HCT116 (cell line): ENCODE results near the gene SGIP1. TPM values are rescaled to one million over a fixed set of nuclear protein-coding genes. Genes with fewer than 3 reads are reported as not detected.

Experiments used
- ATAC-seq: fragments of 200-7000 bp; cut with Tn5 transposase; 2 replicates; pipeline ENCODE4 v1.9.1; 2020; ENCODE audit warnings: mild to moderate bottlenecking, moderate library complexity
- BruUV-seq: library from RNA; stranded (reverse); fragments of 400-500 nt; replicated peaks from 2 replicates; lab custom pipeline; 2021; lab: Mats Ljungman, UMichigan
- CTCF ChIA-PET: fragments of 300-600 bp; sonication (Branson Sonifier 250); formaldehyde crosslinking; loops from one replicate; lab custom pipeline; 2021; ENCODE audit warnings: antibody characterized with exemption; lab: Charles Lee
- POLR2A ChIA-PET: fragments of 300-600, 350-600 bp; sonication (Branson Sonifier 250); formaldehyde crosslinking; loops from one replicate; lab custom pipeline; 2021; ENCODE audit warnings: antibody characterized with exemption; lab: Charles Lee
- RAD21 ChIA-PET, 2 experiments: fragments of 300-600 bp; sonication (Branson Sonifier 250); formaldehyde crosslinking; loops; one replicate each; lab custom pipeline; 2023; ENCODE audit warnings: low total read pairs in 2 of 2; ENCODE audit not compliant: uncharacterized antibody in 2 of 2, unreplicated experiment in 2 of 2, low non-redundant PET in 1 of 2; lab: Charles Lee
- DNase-seq: peaks from one replicate; pipeline ENCODE4 v3.0.0-alpha.2; 2010; ENCODE audit warnings: low read depth, low spot score
- H2AFZ ChIP-seq: fragments of 200-600 bp; shearing (Covaris generic), sonication (generic); 2 replicates; pipeline ENCODE4 v1.6.1; 2017; ENCODE audit warnings: low read depth, mixed run types, mixed read lengths, antibody characterized with exemption, low read length; ENCODE audit not compliant: poor library complexity, severe bottlenecking
- H3K27ac ChIP-seq: 2 replicates; pipeline ENCODE4 v1.5.1; 2012; ENCODE audit warnings: low read depth, low read length
- H3K27me3 ChIP-seq: fragments of 200-600 bp; sonication (generic); 2 replicates; pipeline ENCODE4 v1.6.1; 2016; ENCODE audit warnings: mixed run types, low read length, mixed read lengths; ENCODE audit not compliant: insufficient read depth
- H3K36me3 ChIP-seq, 2 experiments: fragments of 200-500 bp in 1 of 2; fragments of 200-600 bp in 1 of 2; sonication (Bioruptor generic) in 1 of 2; sonication (generic) in 1 of 2; 2 replicates each; pipeline versions ENCODE4 v1.5.1 to v1.6.1; 2014 to 2016; ENCODE audit warnings: low read length in 2 of 2, inconsistent platforms in 1 of 2, mixed read lengths in 1 of 2, mixed run types in 1 of 2; ENCODE audit not compliant: insufficient read depth in 2 of 2, control insufficient read depth in 1 of 2
- H3K4me1 ChIP-seq, 2 experiments: fragments of 200-600 bp in 1 of 2; sonication (generic) in 1 of 2; 2 replicates each; pipeline versions ENCODE4 v1.5.1 to v1.6.1; 2012 to 2017; ENCODE audit warnings: low read length in 2 of 2, inconsistent platforms in 1 of 2, mild to moderate bottlenecking in 1 of 2, mixed read lengths in 1 of 2, mixed run types in 1 of 2, moderate library complexity in 1 of 2; ENCODE audit not compliant: insufficient read depth in 2 of 2, control insufficient read depth in 1 of 2
- H3K4me2 ChIP-seq: fragments of 200-600 bp; sonication (generic); 2 replicates; pipeline ENCODE4 v1.6.1; 2017; ENCODE audit warnings: mixed run types, low read length, mixed read lengths
- H3K4me3 ChIP-seq, 2 experiments: fragments of 200-600 bp in 1 of 2; sonication (generic) in 1 of 2; replicated peaks in 1 of 2; 2 replicates each; pipeline ENCODE4 v1.5.1; 2011 to 2016; ENCODE audit warnings: low read length in 2 of 2, control low read depth in 1 of 2, low read depth in 1 of 2, mild to moderate bottlenecking in 1 of 2, mixed read lengths in 1 of 2, mixed run types in 1 of 2
- H3K79me2 ChIP-seq: fragments of 200-600 bp; sonication (generic); 2 replicates; pipeline ENCODE4 v1.6.1; 2017; ENCODE audit warnings: mild to moderate bottlenecking, mixed run types, low read length, moderate library complexity, mixed read lengths; ENCODE audit not compliant: insufficient read depth
- H3K9ac ChIP-seq: fragments of 200-600 bp; sonication (generic); 2 replicates; pipeline ENCODE4 v1.6.1; 2016; ENCODE audit warnings: low read length, mixed read lengths
- H3K9me2 ChIP-seq: fragments of 200-600 bp; sonication (generic), shearing (Covaris generic); 2 replicates; pipeline ENCODE4 v1.6.1; 2017; ENCODE audit warnings: mixed run types, mild to moderate bottlenecking, moderate library complexity; ENCODE audit not compliant: insufficient read depth
- H3K9me3 ChIP-seq, 2 experiments: fragments of 200-500 bp in 1 of 2; fragments of 200-600 bp in 1 of 2; sonication (Bioruptor generic) in 1 of 2; sonication (generic) in 1 of 2; 2 replicates each; pipeline ENCODE4 v1.6.1; 2014 to 2017; ENCODE audit warnings: low read length in 2 of 2, mixed read lengths in 2 of 2, inconsistent platforms in 1 of 2, low read depth in 1 of 2, mild to moderate bottlenecking in 1 of 2, mixed run types in 1 of 2, moderate library complexity in 1 of 2; ENCODE audit not compliant: control insufficient read depth in 1 of 2, insufficient read depth in 1 of 2
- H4K20me1 ChIP-seq: fragments of 200-600 bp; sonication (generic), shearing (Covaris generic); 2 replicates; pipeline ENCODE4 v1.6.1; 2017; ENCODE audit warnings: mixed run types, mild to moderate bottlenecking, moderate library complexity; ENCODE audit not compliant: insufficient read depth
- CBX3 ChIP-seq: IDR thresholded peaks from 2 replicates; pipeline ENCODE4 v1.6.1; 2012; ENCODE audit warnings: low read depth
- ELF1 ChIP-seq: IDR thresholded peaks from 2 replicates; pipeline ENCODE4 v1.6.1; 2012; ENCODE audit warnings: low read depth, borderline replicate concordance
- EZH2 ChIP-seq: fragments of 200-600 bp; sonication (generic); IDR thresholded peaks from 2 replicates; pipeline ENCODE4 v1.6.1; 2017; ENCODE audit warnings: antibody characterized with exemption, mixed run types
- FOSL1 ChIP-seq: IDR thresholded peaks from 2 replicates; pipeline ENCODE4 v1.6.1; 2012; ENCODE audit warnings: low read depth
- JUND ChIP-seq: IDR thresholded peaks from 2 replicates; pipeline ENCODE4 v1.6.1; 2012
- RAD21 ChIP-seq: IDR thresholded peaks from 2 replicates; pipeline ENCODE4 v1.6.1; 2012; ENCODE audit warnings: low read depth, mild to moderate bottlenecking
- SIN3A ChIP-seq: IDR thresholded peaks from 2 replicates; pipeline ENCODE4 v1.6.1; 2012; ENCODE audit warnings: low read depth
- SP1 ChIP-seq: IDR thresholded peaks from 2 replicates; pipeline ENCODE4 v1.6.1; 2012; ENCODE audit warnings: low read depth
- SRF ChIP-seq: IDR thresholded peaks from 2 replicates; pipeline ENCODE4 v1.6.1; 2012; ENCODE audit warnings: low read depth
- TCF7L2 ChIP-seq: IDR thresholded peaks from 2 replicates; pipeline ENCODE4 v1.7.0; 2011; ENCODE audit warnings: borderline replicate concordance, inconsistent platforms; ENCODE audit not compliant: insufficient read depth, insufficient read length; ENCODE audit errors: extremely low read depth
- intact Hi-C: fragments of 100-400 bp; cut with micrococcal nuclease; formaldehyde crosslinking; loops from 2 replicates; pipeline ENCODE4 v1.10.0; 2022
- total RNA-seq: library from RNA; stranded (reverse); gene quantifications from one replicate; pipeline ENCODE4 v1.2.1, GENCODE V29; 2021; ENCODE audit not compliant: unreplicated experiment
- TF ChIP-seq, protein P1 (sequence below): IDR thresholded peaks from 2 replicates; pipeline ENCODE4 v1.6.1; 2012

SGIP1 gene
- total RNA-seq, 1 experiment from 2014 or later, result 0.15 TPM

DNA sequence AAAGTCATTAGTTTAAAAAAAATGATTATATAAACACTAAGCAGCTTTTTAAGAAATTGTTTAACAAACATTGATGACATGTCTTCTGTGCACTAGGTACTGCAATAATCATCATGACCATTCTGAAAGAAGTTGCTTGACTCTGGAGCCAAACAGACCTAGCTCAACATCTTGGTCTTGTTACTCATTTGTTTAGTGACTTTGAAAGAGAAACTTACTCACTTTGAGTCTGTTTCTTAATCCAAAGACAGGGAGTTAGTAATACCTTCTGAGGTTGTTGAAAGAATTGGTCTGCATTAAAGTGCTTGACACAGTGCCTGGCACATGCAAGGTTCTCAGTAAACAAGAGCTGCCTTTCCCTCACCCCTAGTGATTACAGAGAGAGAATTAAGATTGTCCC is 84.4 kb downstream of the SGIP1 start:
- intact Hi-C loops, result no loop called here
- no peak overlapping the region for H3K9ac ChIP-seq
- DNase-seq (no peak), ATAC-seq (no peak)
- H3K27ac ChIP-seq, result no peak overlapping the region
- H3K36me3 ChIP-seq, result no peaks in the 10 kb centered on the region
- H3K27me3 ChIP-seq, result no peaks in the 10 kb centered on the region
- H3K9me2 ChIP-seq, result no peaks in the 10 kb centered on the region
- ChIA-PET CTCF (no interaction called here), POLR2A (no interaction called here), RAD21 (no interaction called here)
- H3K4me1 ChIP-seq, result no peaks in the 10 kb centered on the region
- BruUV-seq, result no TSS peak
- no peaks in the 10 kb centered on the region for H4K20me1 ChIP-seq
- H3K4me3 ChIP-seq, result no peak overlapping the region
- no peak overlapping the region for H2AFZ ChIP-seq
- H3K9me3 ChIP-seq, result no peaks in the 10 kb centered on the region
- TF ChIP-seq, protein P1, sequence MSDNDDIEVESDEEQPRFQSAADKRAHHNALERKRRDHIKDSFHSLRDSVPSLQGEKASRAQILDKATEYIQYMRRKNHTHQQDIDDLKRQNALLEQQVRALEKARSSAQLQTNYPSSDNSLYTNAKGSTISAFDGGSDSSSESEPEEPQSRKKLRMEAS, result no peak
- no peak for TF ChIP-seq SRF
- no peak for TF ChIP-seq RAD21
- no peak for TF ChIP-seq TCF7L2
- no peak for TF ChIP-seq SP1
- no peak for TF ChIP-seq ELF1
- TF ChIP-seq EZH2, result no peak
- TF ChIP-seq FOSL1, result no peak
- TF ChIP-seq SIN3A, result no peak
- no peak overlapping the region for H3K4me2 ChIP-seq
- H3K79me2 ChIP-seq, result no peaks in the 10 kb centered on the region

DNA sequence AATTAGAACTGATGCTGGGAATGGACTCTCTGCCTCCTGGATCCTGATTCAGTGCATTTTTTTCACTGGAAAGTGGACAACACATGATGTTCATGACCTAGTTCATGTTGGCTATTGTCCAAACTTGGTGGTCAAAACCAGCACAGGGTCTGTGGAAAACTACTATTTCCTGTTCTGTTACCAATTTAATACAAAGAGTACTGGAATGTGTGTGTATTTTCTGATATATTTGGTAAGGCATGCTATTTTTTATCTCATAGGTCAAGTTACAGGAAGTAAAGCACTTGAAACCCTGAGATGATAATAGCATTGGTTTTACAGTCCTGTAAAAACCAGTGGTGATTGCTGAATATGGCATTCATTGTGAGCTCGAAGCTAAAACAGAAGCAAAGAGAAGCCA is 89.9 kb downstream of the SGIP1 start:
- no TSS peak for BruUV-seq
- H3K36me3 ChIP-seq, result no peaks in the 10 kb centered on the region
- no peak for ATAC-seq
- ChIA-PET POLR2A (no interaction called here), CTCF (no interaction called here), RAD21 (no interaction called here)
- no peaks in the 10 kb centered on the region for H3K9me3 ChIP-seq
- no peaks in the 10 kb centered on the region for H3K27me3 ChIP-seq
- TF ChIP-seq CBX3 (0 out of 2 replicates have a peak, but pooled peaks have one; percentile 4), SP1 (no peak), JUND (no peak)
- intact Hi-C loops, result no loop called here
- H3K79me2 ChIP-seq, result no peaks in the 10 kb centered on the region
- peak overlapping the region; percentile 77 for H2AFZ ChIP-seq
- peaks cover 0 to 14% of the 10 kb centered on the region in 2 experiments; a peak in 2 of 4 replicates for H3K4me1 ChIP-seq
- no peak overlapping the region for H3K4me3 ChIP-seq
- H4K20me1 ChIP-seq, result no peaks in the 10 kb centered on the region
- no peak for DNase-seq
- no peak overlapping the region for H3K27ac ChIP-seq
- H3K9ac ChIP-seq, result no peak overlapping the region
- no peak overlapping the region for H3K4me2 ChIP-seq
- no peaks in the 10 kb centered on the region for H3K9me2 ChIP-seq
